HG03108 (cell line): ENCODE measurements around the gene IQGAP1.
A peak's percentile ranks its signal among the peaks of the same experiment; 100 is the strongest.

ENCODE experiments used
- ATAC-seq: cut with Tn5 transposase; IDR thresholded peaks from one replicate; pipeline ENCODE4 v1.9.1; 2021; ENCODE audit warnings: moderate library complexity; ENCODE audit not compliant: unreplicated experiment

IQGAP1 gene

GRCh38 chr15:90524018-90524803 lies 136.2 kb downstream of the IQGAP1 start:
- peak; percentile 74 for ATAC-seq

DNA sequence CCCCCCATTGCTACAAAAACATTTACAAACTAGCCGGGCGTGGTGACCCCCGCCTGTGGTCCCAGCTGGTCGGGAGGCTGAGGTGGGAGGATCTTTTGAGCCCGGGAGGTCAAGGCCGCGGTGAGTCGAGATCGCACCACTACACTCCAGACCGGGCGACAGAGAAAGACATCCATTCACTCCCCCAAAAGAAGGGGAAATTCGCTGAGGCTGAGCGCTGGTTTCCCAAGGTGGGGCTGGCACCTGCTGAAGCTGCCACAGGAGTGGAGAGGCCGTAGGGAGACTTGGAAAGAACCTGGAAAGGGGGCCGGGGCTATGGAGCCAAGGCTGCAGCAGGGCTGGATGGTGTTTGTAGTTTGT lies 140.9 kb downstream of the IQGAP1 start:
- ATAC-seq: no peak

- peak; percentile 79 for ATAC-seq
Observed at GRCh38 chr15:90529371-90530249, 141.6 kb downstream of the IQGAP1 start, which contains the start of gene CRTC3. Gene CRTC3 (plus strand): TSS chr15:90529923. CDS start chr15:90530072, 149 bp downstream.

GRCh38 chr15:90530250-90531051 lies 142.4 kb downstream of the IQGAP1 start:
- peak; percentile 34 for ATAC-seq

- no peak for ATAC-seq
Observed at GRCh38 chr15:90531147-90531546, 143.1 kb downstream of the IQGAP1 start.

GRCh38 chr15:90535254-90535653 lies 147.2 kb downstream of the IQGAP1 start:
- no peak for ATAC-seq

DNA sequence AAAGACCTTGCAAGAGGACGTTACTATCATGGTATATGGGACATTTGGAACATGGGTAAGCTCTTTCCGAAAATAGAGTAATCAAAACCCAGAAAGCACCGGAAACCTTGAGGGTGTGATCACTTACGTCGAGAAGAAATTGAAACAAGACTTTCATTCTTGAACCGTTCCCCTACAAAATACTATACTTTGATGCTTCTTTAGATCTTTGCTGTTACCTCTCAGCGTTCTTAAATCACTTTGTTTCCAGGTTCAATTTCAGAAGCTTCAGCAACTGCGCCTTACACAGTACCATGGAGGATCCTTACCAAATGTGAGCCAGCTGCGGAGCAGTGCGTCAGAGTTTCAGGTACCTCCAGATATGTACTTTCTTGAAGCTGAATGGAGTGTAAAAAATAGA lies 151.7 kb downstream of the IQGAP1 start:
- no peak for ATAC-seq

DNA sequence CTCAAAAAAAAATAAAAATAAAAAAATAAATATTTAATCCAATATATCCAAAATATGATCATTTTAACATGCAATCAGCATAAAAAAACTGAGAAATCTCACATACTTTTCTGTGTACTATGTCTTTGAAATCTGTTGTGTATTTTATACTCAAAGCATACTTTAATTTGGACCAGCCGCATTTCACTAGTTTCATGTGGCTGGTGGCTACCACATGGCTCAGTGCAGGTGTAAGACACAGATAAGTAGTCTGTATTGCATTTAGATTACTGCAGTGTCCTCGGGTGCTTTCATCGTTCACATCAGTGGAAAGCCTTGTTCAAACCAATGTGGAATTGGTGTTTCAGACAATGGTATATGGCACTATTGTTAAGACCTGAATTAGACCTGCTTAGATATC lies 152.7 kb downstream of the IQGAP1 start:
- ATAC-seq: no peak

- no peak for ATAC-seq
Observed at GRCh38 chr15:90545095-90545494, 157.1 kb downstream of the IQGAP1 start.

DNA sequence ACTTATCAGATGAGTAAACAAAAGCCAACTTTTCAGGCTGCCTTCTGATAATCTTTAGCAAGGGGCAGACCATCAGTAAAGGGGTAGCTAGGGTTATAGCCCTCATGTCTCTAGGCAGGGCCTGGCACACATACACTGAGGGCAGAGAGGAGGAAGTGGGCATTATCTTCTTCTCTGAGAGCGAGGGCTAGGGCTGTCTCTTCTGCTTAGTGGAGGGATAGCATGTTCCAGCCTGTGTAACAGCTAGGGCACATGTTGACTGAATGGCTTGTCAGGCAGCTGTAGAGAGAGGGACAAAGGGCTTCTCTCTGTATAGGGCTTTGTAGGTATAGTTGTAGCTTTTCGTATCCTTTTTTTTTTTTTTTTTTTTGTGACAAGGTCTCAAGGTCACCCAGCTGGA lies 159.5 kb downstream of the IQGAP1 start:
- ATAC-seq: no peak

DNA sequence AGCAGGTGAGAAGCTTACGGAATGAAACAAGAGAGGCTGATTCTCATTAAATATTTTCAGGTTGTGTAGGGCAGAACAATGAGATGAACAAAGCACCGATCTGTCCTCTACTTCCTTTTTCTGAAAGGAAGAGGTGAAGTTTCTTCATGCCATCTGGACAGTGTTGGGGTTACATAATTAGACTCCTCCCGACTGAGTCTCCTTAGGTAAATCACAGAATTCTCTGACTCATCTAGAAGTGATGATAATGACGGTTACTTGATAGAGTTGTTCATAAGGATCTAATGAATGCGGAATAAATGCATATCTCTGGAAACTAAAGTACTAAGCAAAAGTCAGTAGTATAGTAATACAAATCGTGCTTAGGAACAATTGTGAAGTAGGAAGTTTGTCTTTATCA lies 162.9 kb downstream of the IQGAP1 start:
- no peak for ATAC-seq
